Peyer's patch (tissue), 4 donors: ENCODE results near the gene DAZAP1.

Source experiments
- POLR2A ChIP-seq, 2 donors: fragments of 450-650 bp; IDR thresholded peaks; one replicate each; pipeline ENCODE4 v1.5.1; 2017; ENCODE audit warnings: antibody characterized with exemption in 2 of 2, mild to moderate bottlenecking in 2 of 2, moderate library complexity in 2 of 2
- TF ChIP-seq, protein P1 (sequence below), 6 experiments: fragments of 450-650 bp in 4 of 6; fragments of 200-600 bp in 2 of 6; sonication (generic) in 1 of 6; IDR thresholded peaks; one replicate each; pipeline ENCODE4 v1.5.1; 2017 to 2019; ENCODE audit warnings: antibody characterized with exemption in 6 of 6, mild to moderate bottlenecking in 3 of 6, moderate library complexity in 1 of 6

DNA sequence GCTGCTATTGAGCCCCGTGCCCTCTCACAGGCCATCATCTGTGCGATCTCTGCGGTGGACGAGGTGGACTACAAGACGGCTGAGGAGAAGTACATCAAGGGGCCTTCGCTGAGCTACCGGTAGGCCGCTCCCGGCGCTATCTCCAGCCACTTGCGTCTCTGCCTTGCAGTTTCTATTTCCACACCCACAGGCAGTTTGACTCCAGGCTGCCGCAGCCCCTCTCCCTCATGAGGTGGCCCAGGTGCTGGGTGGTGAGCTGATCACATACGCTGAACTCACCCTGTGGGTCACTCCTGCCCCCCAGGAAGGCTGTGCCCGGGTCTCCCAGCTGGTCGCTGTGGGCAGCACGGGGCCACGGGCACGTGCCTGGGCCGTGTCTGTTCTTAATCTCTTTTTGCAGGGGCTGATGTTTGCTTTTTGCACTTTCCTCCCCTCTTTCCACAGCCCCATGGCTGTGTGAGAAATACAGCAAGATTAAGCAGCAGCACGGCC, 34.3 kb upstream of the DAZAP1 start:
- no peak for TF ChIP-seq POLR2A (IDR thresholded peaks at IDR 0.05)
- TF ChIP-seq, protein P1, sequence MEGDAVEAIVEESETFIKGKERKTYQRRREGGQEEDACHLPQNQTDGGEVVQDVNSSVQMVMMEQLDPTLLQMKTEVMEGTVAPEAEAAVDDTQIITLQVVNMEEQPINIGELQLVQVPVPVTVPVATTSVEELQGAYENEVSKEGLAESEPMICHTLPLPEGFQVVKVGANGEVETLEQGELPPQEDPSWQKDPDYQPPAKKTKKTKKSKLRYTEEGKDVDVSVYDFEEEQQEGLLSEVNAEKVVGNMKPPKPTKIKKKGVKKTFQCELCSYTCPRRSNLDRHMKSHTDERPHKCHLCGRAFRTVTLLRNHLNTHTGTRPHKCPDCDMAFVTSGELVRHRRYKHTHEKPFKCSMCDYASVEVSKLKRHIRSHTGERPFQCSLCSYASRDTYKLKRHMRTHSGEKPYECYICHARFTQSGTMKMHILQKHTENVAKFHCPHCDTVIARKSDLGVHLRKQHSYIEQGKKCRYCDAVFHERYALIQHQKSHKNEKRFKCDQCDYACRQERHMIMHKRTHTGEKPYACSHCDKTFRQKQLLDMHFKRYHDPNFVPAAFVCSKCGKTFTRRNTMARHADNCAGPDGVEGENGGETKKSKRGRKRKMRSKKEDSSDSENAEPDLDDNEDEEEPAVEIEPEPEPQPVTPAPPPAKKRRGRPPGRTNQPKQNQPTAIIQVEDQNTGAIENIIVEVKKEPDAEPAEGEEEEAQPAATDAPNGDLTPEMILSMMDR (IDR thresholded peaks at IDR 0.05): no peak
